GM19324 (cell line): ENCODE data around the gene SLX9.

Source experiments
- ATAC-seq: cut with Tn5 transposase; IDR thresholded peaks from one replicate; pipeline ENCODE4 v1.9.1; 2021; ENCODE audit warnings: mild to moderate bottlenecking, moderate library complexity; ENCODE audit not compliant: unreplicated experiment, low FRiP score

Gene SLX9

GRCh38 chr21:44986471-44987291 lies 46.9 kb downstream of the SLX9 start:
- no peak for ATAC-seq

GRCh38 chr21:44987301-44987885 lies 47.6 kb downstream of the SLX9 start:
- ATAC-seq = no peak

- ATAC-seq = no peak
Measured at GRCh38 chr21:44987886-44988606, 48.2 kb downstream of the SLX9 start.

GRCh38 chr21:44988607-44989536 lies 49.0 kb downstream of the SLX9 start:
- ATAC-seq = no peak

GRCh38 chr21:44989537-44989886 lies 49.7 kb downstream of the SLX9 start:
- no peak for ATAC-seq

GRCh38 chr21:44989943-44990780 lies 50.3 kb downstream of the SLX9 start:
- no peak for ATAC-seq

- no peak for ATAC-seq
Measured at GRCh38 chr21:44990921-44991320, 51.1 kb downstream of the SLX9 start.

- no peak for ATAC-seq
Measured at GRCh38 chr21:44991538-44992483, 52.0 kb downstream of the SLX9 start.

- ATAC-seq = no peak
Measured at GRCh38 chr21:44992608-44993031, 52.8 kb downstream of the SLX9 start.

GRCh38 chr21:44993321-44994046 lies 53.7 kb downstream of the SLX9 start:
- ATAC-seq = no peak

GRCh38 chr21:44994047-44994694 lies 54.3 kb downstream of the SLX9 start:
- no peak for ATAC-seq

GRCh38 chr21:44994695-44995342 lies 55.0 kb downstream of the SLX9 start:
- ATAC-seq = no peak

- no peak for ATAC-seq
Measured at GRCh38 chr21:44995343-44995941, 55.6 kb downstream of the SLX9 start.

- ATAC-seq = no peak
Measured at GRCh38 chr21:44996096-44996495, 56.3 kb downstream of the SLX9 start.

- no peak for ATAC-seq
Measured at GRCh38 chr21:44996501-44996921, 56.7 kb downstream of the SLX9 start.
